GM12864 (cell line): Measurements from ENCODE around the gene INTS4.
A peak's percentile ranks its signal among the peaks of the same experiment; 100 is the strongest.
"Not testable (repeated sequence)": the region's sequence is repeated elsewhere in the genome, so short reads cannot be mapped to it uniquely, and the experiment has no call there.

ENCODE experiments used
- DNase-seq: peaks from one replicate; pipeline ENCODE4 v3.0.0-alpha.2; 2011; ENCODE audit warnings: low read depth
- H3K4me3 ChIP-seq: 2 replicates; pipeline ENCODE4 v1.5.1; 2011; ENCODE audit warnings: mild to moderate bottlenecking, low read depth, low read length, control low read depth
- TF ChIP-seq, protein P1 (sequence below): IDR thresholded peaks from 2 replicates; pipeline ENCODE4 v1.5.1; 2011; ENCODE audit warnings: low read depth, mild to moderate bottlenecking, moderate library complexity, low read length, control low read depth, inconsistent platforms; ENCODE audit errors: missing control alignments

Gene INTS4

DNA sequence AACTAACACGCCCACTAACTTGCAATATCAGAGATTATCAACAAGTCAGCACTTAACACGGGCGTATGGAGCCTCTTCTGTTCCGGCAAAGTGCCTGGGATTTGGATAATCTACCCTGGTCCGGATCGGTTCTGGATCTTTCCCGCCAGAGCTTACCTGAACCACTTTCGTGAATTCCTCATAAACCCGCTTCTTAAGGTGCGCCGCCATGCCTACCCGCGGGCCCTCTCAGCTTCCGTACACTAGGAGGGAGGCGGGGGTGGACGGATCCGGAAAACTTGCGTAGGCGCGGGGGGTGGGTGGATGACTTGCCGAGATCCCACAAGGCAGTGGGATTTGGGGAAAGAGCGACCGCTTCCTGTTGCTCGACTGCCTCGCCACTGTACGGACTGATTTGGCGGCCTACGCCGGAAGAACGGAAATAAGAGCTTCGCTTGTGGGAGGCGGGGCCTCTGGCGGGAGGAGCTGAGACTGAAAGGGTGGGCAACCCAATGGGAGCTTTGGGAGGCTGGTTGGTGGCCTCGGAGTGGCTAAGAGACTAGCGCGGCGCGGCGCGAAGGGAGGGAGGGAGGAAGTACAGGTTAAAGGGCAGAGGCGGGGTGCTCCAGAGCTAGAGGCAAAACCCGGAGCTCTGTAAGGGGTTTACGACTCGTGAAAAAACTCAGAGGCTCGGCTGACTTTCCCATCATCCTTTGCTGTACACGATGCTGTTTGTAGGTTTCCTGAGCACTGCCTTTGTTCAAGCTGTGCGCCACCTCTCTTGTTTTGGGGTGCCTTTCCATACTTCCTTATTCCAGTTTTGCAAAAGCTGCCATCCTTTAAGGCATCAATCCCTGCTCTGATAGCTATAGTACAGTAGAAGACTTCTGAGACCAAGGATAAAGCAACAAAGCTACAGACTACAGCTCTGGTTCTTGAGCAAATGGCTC, at the start of gene INTS4:
Gene INTS4 (minus strand): TSS at position 235 of the 929 bp plus-strand sequence. CDS start 25 bp downstream, at position 210.
- H3K4me3 ChIP-seq = peak within 1 kb of the TSS; percentile 69
- TF ChIP-seq, protein P1, sequence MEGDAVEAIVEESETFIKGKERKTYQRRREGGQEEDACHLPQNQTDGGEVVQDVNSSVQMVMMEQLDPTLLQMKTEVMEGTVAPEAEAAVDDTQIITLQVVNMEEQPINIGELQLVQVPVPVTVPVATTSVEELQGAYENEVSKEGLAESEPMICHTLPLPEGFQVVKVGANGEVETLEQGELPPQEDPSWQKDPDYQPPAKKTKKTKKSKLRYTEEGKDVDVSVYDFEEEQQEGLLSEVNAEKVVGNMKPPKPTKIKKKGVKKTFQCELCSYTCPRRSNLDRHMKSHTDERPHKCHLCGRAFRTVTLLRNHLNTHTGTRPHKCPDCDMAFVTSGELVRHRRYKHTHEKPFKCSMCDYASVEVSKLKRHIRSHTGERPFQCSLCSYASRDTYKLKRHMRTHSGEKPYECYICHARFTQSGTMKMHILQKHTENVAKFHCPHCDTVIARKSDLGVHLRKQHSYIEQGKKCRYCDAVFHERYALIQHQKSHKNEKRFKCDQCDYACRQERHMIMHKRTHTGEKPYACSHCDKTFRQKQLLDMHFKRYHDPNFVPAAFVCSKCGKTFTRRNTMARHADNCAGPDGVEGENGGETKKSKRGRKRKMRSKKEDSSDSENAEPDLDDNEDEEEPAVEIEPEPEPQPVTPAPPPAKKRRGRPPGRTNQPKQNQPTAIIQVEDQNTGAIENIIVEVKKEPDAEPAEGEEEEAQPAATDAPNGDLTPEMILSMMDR = no peak
- peak; percentile 98 for DNase-seq

GRCh38 chr11:78041843-78042440, 47.5 kb upstream of the INTS4 start:
- DNase-seq = no peak
- TF ChIP-seq, protein P1 = no peak
- no peak overlapping the region for H3K4me3 ChIP-seq

GRCh38 chr11:78041380-78041719, 46.9 kb upstream of the INTS4 start:
- H3K4me3 ChIP-seq, DNase-seq: not testable (repeated sequence)

- no peak for DNase-seq
- no peak overlapping the region for H3K4me3 ChIP-seq
- TF ChIP-seq, protein P1 = no peak
Measured at GRCh38 chr11:78040691-78041379, 46.4 kb upstream of the INTS4 start.

- H3K4me3 ChIP-seq = 0 out of 2 replicates have a peak overlapping the region, but pooled peaks have one; percentile 13
- TF ChIP-seq, protein P1 = no peak
- no peak for DNase-seq
Measured at GRCh38 chr11:78039919-78040671, 45.6 kb upstream of the INTS4 start.

- TF ChIP-seq, protein P1 = no peak
- no peak for DNase-seq
- H3K4me3 ChIP-seq = no peak overlapping the region
Measured at GRCh38 chr11:78039391-78039918, 45.0 kb upstream of the INTS4 start.
